Large intestine (tissue), 3 donors: ENCODE results near the gene TBL1X. TPM values are rescaled to one million over a fixed set of nuclear protein-coding genes. Genes with fewer than 3 reads are reported as not detected.

ENCODE experiments used
- DNase-seq, 2 donors: peaks; one replicate each; pipeline versions ENCODE4 v3.0.0 to v3.0.0-alpha.2; 2013
- H3K27ac ChIP-seq: one replicate; pipeline ENCODE4 v1.5.1; 2013; ENCODE audit warnings: low read length
- H3K27me3 ChIP-seq: 2 replicates; pipeline ENCODE4 v1.6.1; 2013; ENCODE audit warnings: low read length; ENCODE audit not compliant: control insufficient read depth, insufficient read depth
- H3K36me3 ChIP-seq: 2 replicates; pipeline ENCODE4 v1.6.1; 2013; ENCODE audit warnings: low read length; ENCODE audit not compliant: control insufficient read depth, insufficient read depth
- H3K4me1 ChIP-seq: one replicate; pipeline ENCODE4 v1.6.1; 2013; ENCODE audit warnings: low read length; ENCODE audit not compliant: control insufficient read depth, insufficient read depth
- H3K4me3 ChIP-seq: one replicate; pipeline ENCODE4 v1.5.1; 2013; ENCODE audit warnings: low read length
- H3K9me3 ChIP-seq: one replicate; pipeline ENCODE4 v1.6.1; 2013; ENCODE audit warnings: mild to moderate bottlenecking, low read depth, low read length, moderate library complexity; ENCODE audit not compliant: control insufficient read depth
- WGBS: methylation state at CpG from one replicate; pipeline ENCODE4 v1.1.5; 2013; ENCODE audit warnings: low lambda C conversion rate; ENCODE audit not compliant: insufficient coverage; 5-methylcytosine and 5-hydroxymethylcytosine counted together
- polyA plus RNA-seq: library from polyadenylated mRNA; unstranded; fragments of 120-200 nt; gene quantifications from one replicate; pipeline ENCODE4 v1.2.1, GENCODE V29; 2013

The TBL1X gene
- polyA plus RNA-seq, 1 donor, result 9.6 TPM

DNA sequence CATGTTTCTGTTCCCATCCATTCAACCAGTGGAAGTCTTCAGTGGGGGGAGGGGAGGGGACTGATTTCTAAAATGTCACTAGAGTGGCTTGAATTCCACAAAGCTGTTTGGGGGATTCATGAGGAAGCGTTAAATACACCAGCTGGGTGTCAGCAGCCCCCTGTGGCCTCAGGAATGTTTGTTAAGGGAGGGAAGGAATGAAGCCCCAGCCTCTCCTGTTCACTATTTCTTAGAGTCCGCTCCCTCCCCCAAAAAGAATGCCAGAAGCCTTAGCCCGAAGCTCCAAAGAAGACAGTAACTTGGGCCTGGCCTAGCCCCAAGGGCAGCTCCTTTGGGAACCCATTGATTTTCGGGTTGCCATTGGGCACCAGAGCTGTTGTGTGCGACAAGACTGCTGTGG is 324.7 kb downstream of the TBL1X start:
- no CpG with 5 or more reads among the region's 5 CpGs for WGBS
- no peak for DNase-seq
- peaks cover 4% of the 10 kb centered on the region for H3K27me3 ChIP-seq
- H3K4me3 ChIP-seq, result no peak overlapping the region
- H3K9me3 ChIP-seq, result no peaks in the 10 kb centered on the region
- H3K36me3 ChIP-seq, result no peaks in the 10 kb centered on the region
- H3K27ac ChIP-seq, result no peak overlapping the region
- peaks cover 11% of the 10 kb centered on the region for H3K4me1 ChIP-seq
